CD4-positive, alpha-beta T cell treated with Interleukin-6 at 100 ng/mL for 8 hours (primary cell): Measurements from ENCODE around the gene SLC30A5.
"Not testable (repeated sequence)": the region's sequence is repeated elsewhere in the genome, so short reads cannot be mapped to it uniquely, and the experiment has no call there.

ENCODE experiments used
- DNase-seq: peaks from one replicate; pipeline ENCODE4 v3.0.0-alpha.2; 2020; ENCODE audit warnings: mixed read lengths, low spot score

SLC30A5 gene

DNA sequence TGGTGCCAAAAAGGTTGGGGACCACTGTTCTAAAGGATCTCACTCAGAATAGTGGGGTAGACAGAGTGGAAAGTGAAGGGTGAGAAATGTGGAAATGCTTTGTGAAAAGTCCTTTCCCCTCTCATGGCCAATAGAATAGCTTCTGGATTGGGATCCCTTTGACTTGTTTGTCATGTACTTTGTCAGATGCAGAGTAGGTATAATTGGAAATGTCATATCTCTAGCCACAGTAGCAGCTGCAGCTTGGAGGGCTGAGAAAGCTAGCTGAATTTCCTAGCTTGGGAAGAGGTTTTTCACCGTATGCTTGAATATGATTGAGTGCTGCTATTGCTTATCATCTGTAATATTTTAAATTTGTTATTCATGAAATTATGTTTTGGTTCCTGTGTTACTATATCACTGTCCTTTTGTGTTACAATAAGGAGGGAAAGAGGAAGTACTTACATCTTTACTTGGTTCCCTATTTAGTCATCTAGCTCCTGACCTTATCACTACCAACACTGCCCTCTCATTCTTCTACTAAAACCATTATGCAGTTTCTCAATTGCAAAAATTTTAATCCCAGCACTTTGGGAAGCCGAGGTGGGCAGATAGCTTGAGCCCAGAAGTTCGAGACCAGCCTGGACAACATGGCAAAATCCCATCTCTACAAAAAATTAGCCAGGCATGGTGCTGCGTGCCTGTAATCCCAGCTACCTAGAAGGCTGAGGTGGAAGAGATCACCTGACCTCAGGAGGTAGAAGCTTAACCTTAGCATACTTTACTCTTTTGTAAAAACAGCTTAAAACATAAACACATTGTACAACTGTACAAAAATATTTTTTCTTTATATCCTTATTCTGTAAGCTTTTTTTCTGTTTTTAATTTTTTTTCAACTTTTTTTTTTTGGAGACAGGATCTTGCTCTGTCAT lies 12.4 kb downstream of the SLC30A5 start:
- no peak for DNase-seq

GRCh38 chr5:69108367-69108766 lies 14.6 kb downstream of the SLC30A5 start:
- DNase-seq, result not testable (repeated sequence)

- DNase-seq, result no peak
Observed at GRCh38 chr5:69113851-69114250, 20.0 kb downstream of the SLC30A5 start.

DNA sequence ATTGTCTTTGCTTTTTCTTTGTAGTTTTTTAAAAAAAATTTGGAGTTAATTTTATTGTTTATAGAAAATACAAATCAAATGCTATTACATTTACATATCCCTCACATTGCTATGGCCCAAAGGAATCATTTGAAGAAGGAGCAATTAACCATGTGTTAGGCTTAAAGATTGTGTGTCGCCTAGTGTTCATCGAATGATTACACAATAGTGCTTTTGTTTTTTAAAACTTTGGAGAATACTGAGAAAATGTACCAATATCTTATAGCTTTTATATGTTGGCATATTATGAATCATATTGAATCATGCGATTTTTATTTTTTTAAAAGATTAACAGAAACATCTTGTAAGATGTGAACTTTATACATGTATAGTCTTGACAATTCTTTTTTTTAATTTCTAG lies 21.7 kb downstream of the SLC30A5 start:
- DNase-seq, result no peak

- no peak for DNase-seq
Observed at GRCh38 chr5:69129413-69129812, 35.6 kb downstream of the SLC30A5 start.

DNA sequence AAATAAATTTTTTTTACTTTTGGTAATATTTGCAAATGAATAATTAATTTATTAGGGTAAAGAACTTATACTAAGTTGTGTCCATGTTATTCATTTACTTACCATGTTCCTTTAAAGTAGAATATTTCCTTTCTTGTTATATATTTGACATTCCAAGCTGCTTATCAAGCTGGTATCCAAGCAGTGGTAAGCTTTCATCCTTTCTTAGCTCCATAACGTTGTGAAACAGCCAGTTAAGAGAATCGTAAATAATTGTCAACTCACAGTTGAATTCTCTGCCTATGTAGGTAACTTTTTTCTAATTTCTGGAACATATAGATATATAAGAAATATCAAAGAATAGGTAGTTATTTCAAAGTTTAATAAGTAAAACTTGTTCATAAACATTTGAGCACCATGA lies 36.4 kb downstream of the SLC30A5 start:
- no peak for DNase-seq

- DNase-seq, result no peak
Observed at GRCh38 chr5:69131304-69131703, 37.5 kb downstream of the SLC30A5 start.

GRCh38 chr5:69134126-69134525 lies 40.3 kb downstream of the SLC30A5 start:
- DNase-seq, result no peak

DNA sequence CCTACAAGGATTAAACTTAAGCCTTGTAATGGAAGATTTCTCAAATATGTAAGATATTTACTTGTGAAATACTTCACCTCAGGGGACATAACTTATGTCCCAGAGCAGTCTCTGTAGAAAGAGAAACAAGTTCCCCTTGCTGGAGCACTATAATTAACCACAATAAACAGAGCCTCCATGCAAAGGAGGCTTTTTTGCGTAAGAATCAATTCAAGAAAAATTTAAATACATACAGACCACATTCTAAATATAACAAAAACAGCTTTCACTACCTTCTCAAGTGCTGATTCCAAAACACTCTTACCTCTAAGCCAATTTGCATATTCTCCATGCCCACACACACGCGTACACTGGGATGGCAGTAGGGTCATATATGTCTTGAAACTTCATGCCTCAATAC lies 42.5 kb downstream of the SLC30A5 start:
- DNase-seq, result no peak

DNA sequence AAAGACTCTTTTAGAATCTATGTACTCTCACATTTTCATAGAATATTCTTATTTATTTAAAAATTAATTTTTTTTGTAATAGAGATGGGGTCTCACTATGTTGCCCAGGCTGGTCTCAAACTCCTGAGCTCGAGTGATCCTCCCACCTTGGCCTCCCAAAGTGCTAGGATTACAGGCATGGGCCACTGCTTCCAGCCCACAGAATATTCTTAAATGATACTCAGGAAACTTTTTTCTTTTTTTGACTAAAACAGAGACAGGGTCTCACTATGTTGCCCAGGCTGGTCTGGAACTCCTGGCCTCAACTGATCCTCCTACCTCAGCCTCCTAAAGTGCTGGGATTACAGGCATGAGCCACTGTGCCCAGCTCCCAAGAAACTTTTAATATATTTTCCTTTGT lies 43.4 kb downstream of the SLC30A5 start:
- DNase-seq, result not testable (repeated sequence)

DNA sequence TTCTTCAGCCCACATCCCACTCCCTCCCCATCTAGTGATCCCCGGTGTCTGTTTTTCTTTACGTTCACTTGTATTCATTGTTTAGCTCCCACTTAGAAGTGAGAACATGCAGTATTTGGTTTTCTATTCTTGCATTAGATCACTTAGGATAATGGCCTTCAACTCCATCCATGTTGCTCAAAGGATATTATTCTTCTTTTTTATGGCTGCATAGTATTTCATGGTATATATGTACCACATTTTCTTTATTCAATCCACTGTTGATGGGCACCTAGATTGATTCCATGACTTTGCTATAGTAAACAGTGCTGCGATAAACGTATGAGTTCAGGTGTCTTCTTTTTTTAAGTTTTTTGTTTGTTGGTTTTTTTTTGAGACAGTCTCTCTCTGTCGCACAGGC lies 44.0 kb downstream of the SLC30A5 start:
- DNase-seq, result no peak

GRCh38 chr5:69138766-69139165 lies 45.0 kb downstream of the SLC30A5 start:
- no peak for DNase-seq

GRCh38 chr5:69140239-69140638 lies 46.4 kb downstream of the SLC30A5 start:
- not testable (repeated sequence) for DNase-seq

DNA sequence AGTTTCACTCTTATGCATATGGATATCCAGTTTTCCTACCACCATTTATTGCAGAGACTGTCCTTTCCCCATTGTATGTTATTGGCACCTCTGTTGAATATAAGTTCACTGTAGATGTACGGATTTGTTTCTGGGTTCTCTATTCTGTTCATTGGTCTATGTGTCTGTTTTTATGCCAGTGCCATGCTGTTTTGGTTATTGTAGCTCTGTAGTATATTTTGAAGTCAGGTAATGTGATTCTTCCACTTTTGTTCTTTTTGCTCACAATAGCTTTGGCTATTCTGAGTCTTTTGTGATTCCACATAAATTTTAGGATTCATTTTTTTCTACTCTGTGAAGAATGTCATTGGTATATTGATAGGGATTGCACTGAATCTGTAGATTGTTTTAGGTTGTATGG lies 47.0 kb downstream of the SLC30A5 start:
- no peak for DNase-seq

DNA sequence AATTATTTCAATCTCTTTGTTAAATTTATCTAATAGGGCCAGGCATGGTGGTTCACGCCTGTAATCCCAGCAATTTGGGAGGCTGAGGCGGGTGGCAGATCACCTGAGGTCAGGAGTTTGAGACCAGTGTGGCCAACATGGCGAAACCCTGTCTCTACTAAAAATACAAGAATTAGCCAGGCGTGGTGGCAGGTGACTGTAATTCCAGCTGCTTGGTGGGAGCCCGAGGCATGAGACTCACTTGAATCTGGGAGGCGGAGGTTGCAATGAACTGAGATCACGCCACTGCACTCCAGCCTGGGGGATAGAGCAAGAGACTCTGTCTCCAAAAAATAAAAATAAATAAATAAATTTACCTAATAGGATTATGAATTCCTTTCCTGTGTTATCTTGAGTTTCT lies 54.8 kb downstream of the SLC30A5 start:
- not testable (repeated sequence) for DNase-seq

DNA sequence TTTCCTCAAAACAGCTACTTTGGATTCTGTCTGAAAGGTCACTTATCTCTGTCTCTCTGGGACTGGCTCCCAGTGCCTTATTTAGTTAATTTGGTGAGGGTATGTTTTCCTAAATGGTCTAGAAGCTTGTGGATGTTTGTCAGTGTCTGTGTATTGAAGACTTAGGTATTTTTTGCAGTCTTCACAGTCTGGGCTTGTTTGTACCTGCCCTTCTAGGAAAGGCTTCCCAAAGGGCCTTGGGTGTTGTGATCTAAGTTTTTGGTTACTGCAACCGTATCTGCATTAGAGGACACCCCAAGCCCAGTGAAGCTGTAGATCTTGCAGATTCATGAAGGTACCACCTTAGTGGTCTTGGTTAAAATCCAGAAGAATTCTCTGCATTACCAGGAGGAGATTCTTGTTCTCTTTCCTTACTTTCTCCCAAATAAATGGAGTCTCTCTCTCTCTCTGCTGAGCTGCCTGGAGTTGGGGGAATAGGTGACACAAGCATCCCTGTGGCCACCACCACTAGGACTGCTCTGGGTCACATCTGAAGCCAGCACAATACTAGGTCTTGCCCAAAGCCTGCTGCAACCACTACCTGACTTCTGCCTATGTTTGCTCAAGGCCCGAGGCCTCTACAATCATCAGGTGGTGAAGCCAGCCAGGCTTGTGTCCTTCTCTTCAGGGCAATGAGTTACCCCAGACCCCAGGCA lies 55.3 kb downstream of the SLC30A5 start:
- DNase-seq, result no peak

GRCh38 chr5:69149676-69150010 lies 55.8 kb downstream of the SLC30A5 start:
- no peak for DNase-seq

DNA sequence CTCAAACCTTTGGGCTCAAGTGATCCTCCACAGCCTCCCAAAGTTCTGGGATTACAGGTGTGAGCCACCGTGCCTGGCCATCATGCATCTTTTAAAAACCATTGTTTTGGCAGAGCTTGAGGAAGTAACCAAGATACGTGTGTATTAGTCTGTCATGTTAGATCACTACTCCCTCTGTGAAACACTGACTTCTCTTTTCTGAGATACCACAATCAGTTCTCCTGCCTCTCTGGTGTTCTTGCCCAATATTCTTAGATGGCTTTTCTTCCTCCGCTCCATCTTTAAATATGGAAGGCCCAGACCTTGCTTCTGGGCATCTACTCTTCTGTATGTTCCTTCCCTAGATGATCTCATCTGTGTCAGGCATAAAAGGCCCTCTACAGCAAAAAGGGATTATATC lies 58.9 kb downstream of the SLC30A5 start:
- no peak for DNase-seq

GRCh38 chr5:69156456-69156855 lies 62.6 kb downstream of the SLC30A5 start:
- no peak for DNase-seq

- DNase-seq, result no peak
Observed at GRCh38 chr5:69158039-69158438, 64.2 kb downstream of the SLC30A5 start.

DNA sequence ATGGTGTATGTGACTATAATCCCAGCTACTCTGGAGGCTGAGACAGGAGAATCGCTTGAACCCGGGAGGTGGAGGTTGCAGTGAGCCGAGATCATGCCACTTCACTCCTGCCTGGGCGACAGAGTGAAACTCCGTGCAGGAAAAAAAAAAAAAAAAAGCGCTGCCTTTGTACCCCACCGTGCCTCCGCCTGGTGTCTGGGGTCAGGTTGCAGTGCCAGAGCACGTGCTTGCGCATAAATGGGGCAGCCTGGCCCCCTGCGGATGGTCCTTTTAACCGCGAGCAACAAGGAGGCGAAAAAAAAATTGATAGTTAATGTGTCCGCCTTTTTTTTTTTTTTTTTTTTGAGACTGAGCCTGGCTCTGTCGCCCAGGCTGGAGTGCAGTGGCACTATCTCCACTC lies 66.8 kb downstream of the SLC30A5 start:
- DNase-seq, result no peak

DNA sequence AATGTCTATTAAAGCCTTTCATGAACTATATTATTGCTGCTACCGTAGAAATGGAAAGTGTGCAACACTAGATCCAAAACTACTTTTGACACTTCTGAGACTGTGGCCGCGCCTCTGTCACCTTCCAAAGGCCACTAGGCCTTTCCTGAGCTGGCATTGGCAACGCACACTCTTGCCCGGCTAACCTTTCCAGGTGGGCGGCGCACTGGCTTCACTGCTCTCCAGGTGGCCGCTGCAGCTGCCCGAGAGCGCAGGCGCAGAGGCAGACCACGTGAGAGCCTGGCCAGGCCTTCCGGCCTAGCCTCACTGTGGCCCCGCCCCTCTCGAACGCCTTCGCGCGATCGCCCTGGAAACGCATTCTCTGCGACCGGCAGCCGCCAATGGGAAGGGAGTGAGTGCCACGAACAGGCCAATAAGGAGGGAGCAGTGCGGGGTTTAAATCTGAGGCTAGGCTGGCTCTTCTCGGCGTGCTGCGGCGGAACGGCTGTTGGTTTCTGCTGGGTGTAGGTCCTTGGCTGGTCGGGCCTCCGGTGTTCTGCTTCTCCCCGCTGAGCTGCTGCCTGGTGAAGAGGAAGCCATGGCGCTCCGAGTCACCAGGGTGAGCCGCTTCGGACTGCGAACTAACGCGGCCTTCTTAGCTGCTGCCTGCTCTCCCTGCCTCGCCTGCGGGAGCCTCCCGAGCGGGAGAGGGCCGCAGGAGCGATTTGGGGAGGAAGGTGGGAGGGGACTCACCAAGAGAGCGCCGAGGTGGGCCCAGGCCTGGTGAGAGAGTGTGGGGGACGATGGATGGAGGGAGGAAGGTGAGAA lies 73.1 kb downstream of the SLC30A5 start, which contains the start of gene CCNB1:
Gene CCNB1 (plus strand): TSS at position 465 of the 807 bp plus-strand sequence. CDS start 113 bp downstream, at position 578.
- peak; percentile 96 for DNase-seq

DNA sequence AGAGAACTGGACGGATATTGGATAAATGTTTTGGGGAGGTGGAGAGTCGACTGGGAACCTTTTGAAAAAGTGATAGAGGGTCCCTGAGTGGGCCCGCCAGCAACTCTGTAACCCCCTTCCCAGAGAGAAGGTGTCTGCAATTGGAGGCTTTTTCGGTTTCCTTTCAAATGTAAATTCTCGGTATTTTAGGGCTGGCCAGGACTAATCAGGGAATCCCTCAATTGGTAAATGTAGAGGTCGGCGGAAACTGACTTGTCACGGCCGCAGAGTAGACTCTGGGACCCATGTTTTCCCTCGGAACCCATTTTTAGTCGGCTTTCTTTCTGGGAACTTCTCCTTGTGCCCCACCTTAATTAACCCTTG lies 73.7 kb downstream of the SLC30A5 start:
- DNase-seq, result no peak
